Right lobe of liver (tissue), 4 donors: Measurements from ENCODE around the gene ADCY1.

Experiments
- POLR2A ChIP-seq: fragments of 450-650 bp; IDR thresholded peaks from one replicate; pipeline ENCODE4 v1.6.1; 2017; ENCODE audit warnings: antibody characterized with exemption, mild to moderate bottlenecking
- TF ChIP-seq, protein P1 (sequence below), 4 donors: fragments of 200-600 bp in 3 of 4; fragments of 450-650 bp in 1 of 4; IDR thresholded peaks; one replicate each; pipeline versions ENCODE4 v1.5.1 to v1.8.0; 2016 to 2022; ENCODE audit warnings: antibody characterized with exemption in 4 of 4, mild to moderate bottlenecking in 2 of 4
- donor health status: DM: no; HTN: no; CAD: no.
- donor health status: DM: no; HTN: no; CAD: no.
- donor health status: DM: no; HTN: yes; CAD: no.

DNA sequence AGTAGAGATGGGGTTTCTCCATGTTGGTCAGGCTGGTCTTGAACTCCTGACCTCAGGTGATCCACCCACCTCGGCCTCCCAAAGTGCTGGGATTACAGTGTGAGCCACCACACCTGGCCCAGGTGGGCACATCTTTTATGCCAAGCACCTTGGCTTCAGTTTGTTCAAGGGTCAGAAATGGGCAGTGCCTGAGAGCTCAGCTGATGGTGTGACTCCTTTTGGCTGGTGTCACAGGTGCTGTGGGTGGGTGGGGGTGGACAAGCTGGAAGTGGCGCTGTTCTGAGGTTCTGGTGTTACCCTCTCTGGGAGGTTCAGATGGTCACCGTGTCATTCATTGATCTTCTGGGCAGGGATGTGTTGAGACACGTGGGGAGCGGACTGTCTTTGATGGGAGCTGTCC lies 11.5 kb downstream of the ADCY1 start:
- TF ChIP-seq, protein P1, sequence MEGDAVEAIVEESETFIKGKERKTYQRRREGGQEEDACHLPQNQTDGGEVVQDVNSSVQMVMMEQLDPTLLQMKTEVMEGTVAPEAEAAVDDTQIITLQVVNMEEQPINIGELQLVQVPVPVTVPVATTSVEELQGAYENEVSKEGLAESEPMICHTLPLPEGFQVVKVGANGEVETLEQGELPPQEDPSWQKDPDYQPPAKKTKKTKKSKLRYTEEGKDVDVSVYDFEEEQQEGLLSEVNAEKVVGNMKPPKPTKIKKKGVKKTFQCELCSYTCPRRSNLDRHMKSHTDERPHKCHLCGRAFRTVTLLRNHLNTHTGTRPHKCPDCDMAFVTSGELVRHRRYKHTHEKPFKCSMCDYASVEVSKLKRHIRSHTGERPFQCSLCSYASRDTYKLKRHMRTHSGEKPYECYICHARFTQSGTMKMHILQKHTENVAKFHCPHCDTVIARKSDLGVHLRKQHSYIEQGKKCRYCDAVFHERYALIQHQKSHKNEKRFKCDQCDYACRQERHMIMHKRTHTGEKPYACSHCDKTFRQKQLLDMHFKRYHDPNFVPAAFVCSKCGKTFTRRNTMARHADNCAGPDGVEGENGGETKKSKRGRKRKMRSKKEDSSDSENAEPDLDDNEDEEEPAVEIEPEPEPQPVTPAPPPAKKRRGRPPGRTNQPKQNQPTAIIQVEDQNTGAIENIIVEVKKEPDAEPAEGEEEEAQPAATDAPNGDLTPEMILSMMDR (IDR thresholded peaks at IDR 0.05), result no peak
- TF ChIP-seq POLR2A, result no peak
